NCI-H187 treated with DMSO at 0.1 percent for 48 hours (cell line): ENCODE data around the gene DBX1.
"Not testable (repeated sequence)": the region's sequence is repeated elsewhere in the genome, so short reads cannot be mapped to it uniquely, and the experiment has no call there.

ENCODE experiments used
- DNase-seq: peaks from one replicate; lab custom pipeline; 2025; lab: John Stamatoyannopoulos, UW

DBX1 gene, protein sequence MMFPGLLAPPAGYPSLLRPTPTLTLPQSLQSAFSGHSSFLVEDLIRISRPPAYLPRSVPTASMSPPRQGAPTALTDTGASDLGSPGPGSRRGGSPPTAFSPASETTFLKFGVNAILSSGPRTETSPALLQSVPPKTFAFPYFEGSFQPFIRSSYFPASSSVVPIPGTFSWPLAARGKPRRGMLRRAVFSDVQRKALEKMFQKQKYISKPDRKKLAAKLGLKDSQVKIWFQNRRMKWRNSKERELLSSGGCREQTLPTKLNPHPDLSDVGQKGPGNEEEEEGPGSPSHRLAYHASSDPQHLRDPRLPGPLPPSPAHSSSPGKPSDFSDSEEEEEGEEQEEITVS

DNA sequence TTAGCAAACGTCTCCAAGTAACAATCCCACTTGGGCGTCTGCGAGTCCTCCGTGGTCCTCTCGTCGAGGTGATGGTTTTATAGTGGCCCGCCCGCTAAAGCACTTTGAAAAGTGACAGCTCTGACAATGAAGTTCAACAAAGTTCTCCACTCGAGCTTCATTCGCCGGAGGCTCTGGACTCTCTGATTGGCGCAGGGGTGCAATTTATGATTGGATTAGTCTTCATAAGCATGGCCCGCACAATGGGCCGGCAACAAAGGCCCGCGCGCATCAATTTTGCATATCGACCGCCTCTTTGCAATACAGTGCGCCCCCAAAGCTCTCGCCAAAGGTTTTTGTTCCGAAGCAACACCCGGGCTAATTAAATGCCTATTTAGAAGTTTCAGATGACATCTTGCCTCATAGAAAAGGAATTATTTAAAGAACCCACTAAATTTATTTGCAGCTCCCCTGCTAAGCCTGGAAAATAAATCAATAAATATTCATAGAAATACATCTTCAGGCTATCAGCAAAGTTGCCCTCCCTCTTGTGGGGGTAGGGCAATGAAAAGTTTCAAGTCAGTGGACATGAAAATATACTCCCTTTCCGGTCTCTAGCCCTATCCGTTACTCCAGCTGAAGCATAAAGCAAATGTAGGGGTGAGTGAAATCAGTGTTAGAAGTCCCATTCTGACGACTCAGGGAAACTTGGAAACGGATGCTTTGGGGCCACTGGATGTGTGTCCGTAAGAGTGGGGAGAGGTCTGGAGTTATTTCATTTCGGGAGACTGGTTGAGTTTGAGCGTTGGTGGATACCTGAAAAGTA lies at the start of gene DBX1:
TSS of gene DBX1 (minus strand) at position 51 of the 805 bp plus-strand sequence. CDS start 151 bp downstream, outside the sequence.
- DNase-seq, result no peak

DNA sequence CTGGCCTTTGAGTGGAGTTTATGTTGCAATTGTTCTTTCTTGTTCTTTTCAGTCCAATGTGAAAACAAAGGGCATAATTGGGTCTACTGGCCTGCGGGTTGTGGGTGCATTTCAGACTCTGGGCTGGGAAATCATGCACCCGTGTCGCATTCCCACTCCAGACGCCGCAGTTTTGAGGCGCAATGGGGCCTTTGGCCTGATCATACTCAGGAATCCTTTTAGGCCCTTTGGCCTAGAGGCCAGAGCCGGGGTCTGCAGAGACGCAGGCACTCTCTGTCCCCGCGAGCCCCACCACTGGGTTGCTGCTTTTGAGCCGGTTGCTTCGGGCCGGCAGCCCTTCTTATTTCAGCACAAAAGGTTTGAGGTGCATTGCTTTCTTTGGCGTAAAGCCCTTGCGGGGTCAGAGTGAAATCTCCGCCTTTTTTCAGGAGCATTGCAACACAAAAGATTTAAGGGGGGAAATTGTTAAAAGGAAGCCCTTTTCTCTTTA lies 48.4 kb upstream of the DBX1 start:
- no peak for DNase-seq

DNA sequence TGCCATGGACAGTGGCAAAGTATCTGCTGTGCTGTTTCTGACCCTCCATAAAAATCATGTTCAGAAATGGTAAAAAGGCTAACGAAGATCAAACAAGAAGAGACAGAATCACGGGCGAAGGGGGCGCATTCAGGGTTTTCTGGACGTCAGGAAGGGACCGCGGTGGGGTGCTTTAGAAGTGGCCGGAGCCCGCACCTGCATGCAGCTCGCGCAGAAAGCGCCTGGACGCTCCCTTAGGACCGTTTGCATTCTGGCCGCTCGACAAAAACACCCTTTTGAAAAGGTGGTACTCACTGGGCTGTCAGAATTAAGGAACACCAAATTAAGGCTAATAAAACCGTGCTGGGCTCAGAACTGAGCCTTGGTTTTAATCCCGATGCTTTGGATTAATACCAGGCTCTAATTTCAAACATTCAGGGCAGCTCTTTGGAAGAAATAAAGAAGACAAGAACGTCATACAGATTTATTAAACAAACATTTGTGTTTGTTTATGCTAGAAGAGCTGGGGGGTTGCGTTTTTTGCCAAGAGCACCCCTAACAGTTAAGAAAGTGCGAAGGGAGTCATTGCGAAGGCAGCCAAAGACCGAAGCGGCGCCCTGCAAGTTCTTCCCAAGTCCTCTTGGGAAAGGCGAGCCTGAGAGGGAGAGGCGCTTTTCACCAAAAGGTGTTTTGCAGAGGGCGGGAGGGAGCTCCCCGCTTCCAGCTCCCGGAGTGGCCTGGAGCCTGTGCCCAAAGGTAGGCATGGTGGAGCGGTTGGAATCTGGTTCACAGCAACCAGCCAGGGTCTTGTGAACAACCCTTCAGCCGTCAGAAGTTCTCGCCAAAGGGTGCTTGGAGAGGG lies 47.7 kb upstream of the DBX1 start:
- DNase-seq, result no peak

DNA sequence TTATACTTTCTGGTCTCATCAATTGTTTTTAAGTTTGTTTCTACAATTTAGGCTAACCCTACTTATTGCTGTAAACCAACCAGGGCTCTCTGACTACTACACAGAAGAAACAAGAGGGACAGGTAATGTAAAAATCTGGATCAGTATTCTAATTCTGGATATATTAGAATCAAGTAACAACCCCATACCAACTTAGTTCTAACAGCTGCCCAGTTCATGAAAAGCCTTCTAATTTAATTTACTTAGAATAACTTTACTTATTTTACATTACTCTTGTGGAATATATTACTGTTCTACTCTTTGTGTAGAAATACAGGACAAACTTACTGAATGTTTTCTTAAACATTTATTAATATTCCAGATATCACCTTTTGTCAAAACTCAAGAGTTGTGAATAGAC lies 45.5 kb upstream of the DBX1 start:
- no peak for DNase-seq

DNA sequence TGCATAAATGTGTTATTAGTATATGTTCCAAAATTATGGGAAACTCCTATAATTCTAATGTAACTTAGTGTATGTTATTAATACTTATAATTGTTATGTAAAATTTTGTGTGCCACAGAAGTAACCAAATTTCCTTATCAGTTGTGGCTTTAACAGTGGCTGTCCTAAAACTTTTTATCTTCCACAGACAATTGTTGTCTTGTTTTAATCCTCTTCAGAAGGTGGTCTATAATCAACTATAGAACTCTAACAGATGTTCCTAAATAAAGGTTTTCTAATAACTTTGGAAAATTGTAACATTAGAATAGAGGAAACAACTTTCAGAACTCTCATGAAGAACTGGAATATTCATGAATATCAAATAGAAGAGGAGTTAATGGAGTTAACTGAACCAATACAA lies 44.4 kb upstream of the DBX1 start:
- DNase-seq, result no peak

DNA sequence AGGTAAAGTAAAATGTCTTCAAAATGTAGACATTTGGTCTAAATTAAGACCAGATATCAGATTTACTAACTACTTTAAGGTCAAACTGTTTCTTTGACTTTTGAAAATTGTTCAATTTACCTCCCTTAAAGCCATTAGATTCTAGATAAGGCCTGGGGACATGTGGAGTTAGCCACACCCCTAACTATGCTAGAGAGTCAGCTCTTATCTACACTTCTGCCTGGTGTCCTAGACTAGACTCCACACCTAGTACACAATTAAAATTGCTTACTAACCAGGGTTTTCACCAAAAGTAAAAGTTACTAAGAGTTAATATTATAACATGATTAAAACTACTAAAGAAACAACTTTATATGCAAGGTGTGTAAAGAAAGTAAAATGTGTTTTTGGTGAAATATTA lies 43.6 kb upstream of the DBX1 start:
- no peak for DNase-seq

DNA sequence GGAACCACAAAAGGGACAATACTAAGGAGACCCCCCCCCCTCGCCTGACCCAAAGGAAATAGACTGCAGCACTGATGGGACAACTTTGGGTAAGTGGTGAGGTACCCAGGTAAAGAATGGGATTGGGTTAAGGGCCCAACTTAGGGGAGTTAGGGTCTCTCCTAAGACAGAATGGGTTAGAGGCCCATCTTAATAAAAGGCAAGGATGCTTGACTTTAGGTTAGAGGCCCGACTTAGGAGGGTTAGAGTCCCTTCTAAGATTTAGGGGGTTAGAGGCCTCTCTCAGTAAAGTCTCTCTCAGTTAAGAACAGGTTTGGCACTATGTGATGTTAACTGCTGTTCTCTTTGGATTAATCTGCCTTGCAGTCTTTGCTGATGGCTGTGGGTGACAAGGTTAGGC lies 41.0 kb upstream of the DBX1 start:
- no peak for DNase-seq

DNA sequence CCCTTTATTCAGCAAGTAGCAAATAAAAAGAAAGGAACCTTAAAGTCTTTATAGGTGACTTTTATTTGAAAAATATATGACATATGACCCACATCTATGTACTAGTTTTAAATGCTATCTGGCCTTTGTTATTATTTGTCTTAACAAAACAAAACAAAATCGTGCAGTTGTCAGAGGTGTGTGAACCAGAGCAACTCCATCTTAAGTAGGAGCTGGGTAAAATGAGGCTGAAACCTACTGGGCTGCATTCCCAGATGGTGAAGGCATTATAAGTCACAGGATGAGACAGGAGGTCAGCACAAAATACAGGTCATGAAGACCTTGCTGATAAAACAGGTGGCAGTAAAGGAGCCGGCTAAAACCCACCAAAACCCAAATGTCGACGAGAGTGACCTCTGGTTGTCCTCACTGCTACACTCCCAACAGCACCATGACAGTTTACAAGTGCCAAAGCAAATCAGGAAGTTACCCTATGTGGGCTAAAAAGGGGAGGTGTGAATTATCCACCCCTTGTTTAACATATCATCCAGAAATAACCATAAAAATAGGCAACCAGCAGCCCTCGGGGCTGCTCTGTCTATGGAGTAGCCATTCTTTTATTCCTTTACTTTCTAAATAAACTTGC lies 40.2 kb upstream of the DBX1 start:
- DNase-seq, result not testable (repeated sequence)

DNA sequence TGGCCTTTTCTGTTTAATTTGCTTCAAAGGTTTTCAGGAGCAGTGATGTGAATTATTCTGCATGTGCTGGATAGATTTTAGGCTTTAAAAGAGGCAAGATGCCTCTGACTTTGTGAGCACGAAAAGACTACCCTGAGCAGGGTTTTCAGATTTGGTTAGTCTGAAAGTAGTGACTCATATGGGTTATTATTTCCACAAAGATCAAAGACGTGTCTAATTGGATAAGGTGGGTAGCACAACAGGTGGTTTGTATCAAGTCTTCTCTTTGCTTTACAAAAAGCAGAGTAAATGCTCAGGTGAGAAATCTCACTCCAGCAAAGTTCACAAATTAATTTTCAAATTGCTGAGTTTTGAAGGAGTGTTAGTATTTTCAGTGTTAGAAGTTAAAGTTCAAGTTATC lies 37.6 kb upstream of the DBX1 start:
- no peak for DNase-seq

DNA sequence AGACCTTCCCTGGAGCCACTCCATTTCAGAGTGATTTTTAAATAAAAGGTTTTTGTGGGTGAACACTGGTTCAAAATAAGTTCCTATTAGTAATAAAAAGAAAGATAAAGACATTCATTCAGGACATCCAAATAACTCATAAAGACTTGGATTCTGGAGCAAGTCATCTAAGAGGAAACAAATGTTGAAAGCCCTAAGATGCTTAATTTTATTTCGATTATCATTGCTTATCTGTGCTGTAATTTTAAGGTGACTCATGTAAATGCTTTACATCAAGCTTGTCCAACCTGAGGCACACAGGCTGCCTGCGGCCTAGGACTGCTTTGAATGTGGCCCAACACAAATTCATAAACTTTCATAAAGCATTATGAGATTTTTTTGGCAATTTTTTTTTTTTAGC lies 34.2 kb upstream of the DBX1 start:
- DNase-seq, result no peak

DNA sequence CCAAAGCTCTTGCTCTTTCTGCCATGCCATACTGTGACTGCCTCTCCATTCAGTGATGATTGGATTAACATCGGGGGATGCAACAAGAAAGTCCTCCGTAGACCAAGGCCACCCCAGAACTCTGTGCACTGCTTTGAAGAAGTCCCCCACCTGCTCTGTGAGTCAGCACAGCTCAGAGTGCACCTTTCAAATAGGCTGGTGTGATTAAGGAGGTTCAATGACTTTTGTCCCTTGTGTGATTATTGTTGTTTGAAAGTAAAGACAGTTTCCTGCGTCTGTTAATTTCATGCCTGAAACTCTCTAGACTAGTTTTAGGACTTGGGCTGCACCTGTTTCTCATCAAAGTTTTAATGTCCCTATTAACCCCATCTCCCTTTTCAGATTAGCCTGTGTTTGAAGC lies 33.0 kb upstream of the DBX1 start:
- no peak for DNase-seq

DNA sequence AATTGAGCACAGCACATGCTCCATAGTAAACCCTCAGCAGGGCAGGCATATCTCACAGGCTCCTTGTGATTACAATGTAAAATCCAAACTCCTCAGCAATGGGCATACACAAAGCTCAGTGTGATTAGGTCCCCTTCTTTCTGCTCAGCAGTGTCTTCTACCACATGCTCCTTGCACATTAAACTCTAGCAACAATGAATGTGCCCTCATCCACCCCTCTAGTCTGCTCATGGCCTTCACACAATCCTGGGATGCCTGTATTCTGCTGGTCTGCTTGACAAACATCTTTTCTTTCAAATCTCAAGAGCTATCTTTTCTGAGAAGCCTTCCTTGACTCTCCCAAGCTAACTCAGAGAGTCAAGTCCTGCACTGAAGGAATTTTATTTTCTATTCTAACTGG lies 32.4 kb upstream of the DBX1 start:
- DNase-seq, result no peak

DNA sequence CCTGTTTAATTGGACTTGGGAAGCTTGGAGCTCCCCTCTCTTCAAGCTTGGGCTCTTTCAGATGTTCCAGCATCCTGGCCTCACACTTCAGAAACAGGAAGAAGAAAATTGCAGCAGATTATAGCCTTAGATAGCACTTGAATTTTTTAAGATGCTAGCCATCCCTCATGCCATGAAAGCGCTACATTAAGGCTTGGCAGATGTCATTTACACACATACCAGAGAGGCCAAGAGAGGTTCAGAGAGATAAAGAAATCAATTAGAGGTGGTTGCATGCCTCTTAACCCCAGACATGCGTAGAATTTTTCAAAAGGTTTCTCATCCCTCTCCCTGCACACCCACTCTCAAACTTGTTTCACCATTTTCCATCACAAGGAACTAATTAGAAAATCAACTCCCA lies 31.9 kb upstream of the DBX1 start:
- peak; percentile 74 for DNase-seq

DNA sequence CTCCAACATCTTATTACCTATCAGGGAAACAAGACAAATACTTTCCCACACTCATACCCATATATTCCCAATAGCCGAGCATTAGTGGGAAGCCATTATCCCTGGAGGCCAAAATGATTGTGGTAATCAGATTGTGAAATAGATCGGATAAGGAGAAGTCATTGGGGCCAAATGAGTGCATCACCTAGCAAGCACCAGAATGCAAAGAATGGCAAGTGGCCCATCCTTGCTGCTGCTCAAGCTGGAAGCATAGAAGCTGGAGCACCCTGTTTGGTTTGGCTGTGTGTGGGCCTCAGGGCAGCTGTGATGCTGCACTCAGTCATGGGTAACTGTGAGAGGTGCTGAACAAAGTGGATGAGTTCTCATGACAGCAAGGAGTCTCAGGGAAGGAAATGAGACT lies 18.7 kb upstream of the DBX1 start:
- DNase-seq, result no peak

DNA sequence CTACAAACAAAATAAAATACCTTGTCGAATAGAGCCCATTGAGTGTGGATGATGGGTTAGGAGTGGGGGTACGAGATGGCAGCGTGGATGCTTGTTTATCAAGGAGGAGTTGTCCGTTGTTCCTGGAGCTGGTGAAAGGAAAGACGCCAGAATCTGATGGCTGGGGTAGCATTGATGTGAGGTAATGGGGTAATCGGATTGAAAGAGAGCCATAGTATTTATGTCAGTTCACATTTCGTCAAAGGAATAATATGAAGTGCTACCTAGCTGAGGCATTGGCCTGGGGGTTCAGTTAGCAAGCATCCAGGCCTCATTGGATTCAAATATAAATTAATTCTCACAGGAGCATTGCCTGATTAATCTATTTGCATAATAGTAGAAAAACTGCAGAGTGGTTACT lies 16.9 kb upstream of the DBX1 start:
- DNase-seq, result no peak

DNA sequence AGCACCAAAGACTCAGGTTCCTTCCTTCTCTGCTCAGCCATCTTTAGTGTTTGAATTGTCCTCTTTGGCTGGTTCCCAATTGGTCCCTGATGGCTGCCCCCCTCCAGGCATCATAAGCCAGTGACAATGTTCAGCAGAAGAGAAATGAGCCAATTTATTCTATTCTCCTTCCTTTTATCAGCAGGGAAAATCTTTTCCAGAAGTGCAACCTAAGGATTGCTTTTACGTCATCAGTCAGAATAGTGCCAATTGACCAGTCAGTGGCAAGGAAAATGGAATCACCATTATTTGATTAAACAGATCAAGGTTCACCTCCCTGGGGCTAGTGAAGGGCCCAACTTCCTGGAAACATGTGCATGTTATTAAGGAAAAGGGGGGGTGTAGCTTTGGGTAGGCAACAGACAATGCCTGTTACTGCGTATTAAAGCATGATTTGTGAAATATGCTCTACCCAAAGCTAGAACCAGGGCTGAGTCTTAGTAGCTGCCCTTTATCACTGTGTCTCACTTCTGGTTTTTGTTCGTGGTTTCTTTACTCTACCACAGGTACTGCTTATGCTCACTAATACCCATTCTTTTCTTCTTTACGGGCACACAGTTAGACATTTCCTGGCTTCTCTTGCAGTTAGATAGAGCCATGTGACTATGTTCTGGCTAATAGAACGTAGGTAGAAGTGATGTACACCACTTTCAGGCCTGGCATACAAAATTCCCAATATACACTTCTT lies 12.6 kb upstream of the DBX1 start:
- DNase-seq, result no peak

DNA sequence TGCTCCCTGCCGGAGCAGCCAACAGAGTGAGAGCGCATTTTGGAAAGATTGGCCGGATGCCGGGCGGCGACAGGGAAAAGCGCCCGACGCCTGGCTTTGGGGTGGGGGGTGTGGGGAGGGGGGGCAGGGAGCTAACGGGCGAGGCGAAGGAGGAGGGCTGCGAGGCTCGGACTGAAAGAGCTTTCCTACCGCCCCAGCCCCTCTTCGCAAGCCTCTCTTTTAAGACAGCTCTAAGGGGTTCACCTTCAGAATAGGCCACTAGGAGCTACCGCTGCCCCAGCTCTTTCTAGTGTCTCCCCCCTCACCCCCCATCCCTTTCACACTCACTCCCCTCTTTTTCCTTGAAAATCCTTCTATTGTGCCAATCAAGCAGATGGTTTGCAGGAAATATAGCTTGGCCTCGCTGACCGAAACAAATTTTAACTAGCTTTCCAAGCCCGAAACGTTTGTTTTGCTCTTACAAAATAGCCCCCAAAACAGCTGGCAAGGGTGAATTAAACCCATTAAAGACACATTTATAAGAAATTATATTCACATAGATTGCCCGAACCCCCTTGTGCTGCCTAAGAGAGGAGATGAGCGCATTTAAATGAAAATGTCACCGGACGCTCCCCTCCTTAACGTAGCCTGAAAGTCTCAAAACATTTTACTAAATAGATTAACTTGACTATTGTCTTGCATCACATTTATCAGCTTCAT lies 3.7 kb upstream of the DBX1 start:
- no peak for DNase-seq

DNA sequence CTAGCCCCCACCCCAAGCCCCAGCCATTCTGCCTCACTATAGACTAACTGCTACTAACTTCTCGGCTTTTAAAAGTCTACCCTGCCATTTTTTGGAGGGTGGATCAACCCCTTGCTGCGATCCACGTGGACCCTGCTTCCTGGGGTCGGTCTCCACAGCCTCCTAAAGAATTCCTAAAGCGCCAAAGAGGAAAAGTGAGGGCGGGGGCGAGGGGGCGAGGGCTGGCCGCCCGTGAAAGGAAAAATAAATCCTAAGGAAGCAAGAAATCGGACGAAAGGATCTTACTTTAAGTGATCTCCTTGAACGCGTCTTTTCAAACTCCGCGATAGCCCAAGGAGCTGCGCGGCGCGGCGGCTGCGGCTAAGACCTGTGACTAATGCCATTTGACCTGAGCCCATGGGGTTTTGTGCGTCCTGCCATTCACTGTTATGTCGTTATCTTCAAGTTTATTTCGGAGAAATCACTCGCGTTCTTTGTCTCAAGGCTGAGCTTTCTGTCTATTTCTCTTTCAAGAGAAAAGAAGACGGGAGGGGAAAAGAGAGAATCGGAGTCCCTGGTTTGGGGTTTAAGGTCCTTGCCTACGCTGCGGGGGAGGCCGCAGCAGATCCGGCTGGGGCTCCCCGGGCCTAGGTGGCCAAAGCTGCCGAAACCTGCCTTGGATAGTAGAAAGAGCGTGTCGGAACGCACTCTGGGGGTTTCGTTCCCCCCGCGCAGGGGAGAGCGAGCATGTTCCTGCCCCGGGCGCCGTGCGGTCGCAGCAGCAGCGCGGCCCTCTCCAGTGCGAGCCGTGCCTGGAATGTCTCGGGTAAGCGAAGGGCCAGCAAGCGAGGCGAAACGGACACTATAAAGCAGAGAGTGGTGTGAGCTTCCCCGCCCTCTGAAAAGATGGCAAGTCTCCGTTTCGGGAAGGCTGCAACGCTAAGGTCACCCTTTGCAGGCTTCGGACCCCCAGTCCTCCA lies 2.8 kb upstream of the DBX1 start:
- no peak for DNase-seq

DNA sequence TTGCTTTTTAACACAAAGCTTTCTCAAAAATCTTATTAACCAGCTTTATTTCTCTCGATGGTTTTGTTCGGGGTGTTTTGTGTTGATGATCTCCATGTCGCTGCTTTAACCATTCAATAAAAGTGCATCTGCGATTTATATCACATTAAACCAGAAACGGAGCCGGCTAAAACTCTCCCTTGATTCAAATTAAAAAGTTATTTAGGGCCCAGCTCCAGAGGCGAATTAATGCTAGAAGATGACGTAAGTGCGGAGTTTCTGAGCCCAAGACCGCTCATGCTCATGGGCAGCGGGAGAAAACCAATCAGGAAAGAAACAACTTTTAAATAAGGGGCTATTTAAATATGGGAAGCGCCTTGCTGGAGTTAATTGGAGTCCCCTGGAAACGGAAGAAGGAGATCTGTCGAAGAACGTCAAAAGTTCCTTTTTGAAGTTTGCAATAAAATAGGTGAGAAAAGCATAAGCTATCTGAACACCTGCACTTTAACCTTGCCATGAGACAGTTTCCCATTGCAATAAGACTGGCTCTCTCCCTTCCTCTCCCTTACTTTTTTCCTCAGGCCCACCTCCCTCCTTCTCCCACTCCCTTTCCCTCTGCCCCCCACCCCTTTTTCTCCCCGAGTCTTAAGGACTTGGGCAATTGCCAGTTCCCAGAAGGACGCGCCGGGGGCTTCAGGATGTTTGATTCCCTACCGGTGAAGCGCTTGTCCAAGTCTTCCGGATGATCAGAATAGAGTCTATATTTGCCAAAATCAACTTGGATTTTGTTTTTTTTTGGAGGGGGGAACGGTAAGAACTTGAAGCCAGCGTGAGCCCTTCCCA lies 1.9 kb upstream of the DBX1 start:
- no peak for DNase-seq
